ENCODE data around the gene HSPA5. TPM values are rescaled to one million over a fixed set of nuclear protein-coding genes. Genes with fewer than 3 reads are reported as not detected.
"Not testable (repeated sequence)": the region's sequence is repeated elsewhere in the genome, so short reads cannot be mapped to it uniquely, and the experiment has no call there.

HSPA5 gene
- total RNA-seq, 1 donor from 2014 or later: 282 TPM

DNA sequence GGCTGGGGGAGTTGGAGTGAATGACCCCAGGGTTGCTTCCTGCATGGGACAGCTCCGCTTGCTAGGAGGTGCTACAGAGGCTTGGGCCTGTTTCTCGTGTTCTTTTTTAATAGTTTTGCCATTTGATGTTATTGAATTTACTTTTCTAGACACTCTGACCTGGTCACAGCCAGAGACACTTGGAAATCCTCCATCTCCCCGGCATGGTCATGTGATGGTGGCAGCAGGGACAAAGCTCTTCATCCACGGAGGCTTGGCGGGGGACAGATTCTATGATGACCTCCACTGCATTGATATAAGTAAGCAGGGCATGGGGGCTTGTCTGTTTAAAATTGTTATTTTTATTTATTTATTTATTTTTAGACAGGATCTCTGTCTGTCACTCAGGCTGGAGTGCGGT, 13.4 kb downstream of the HSPA5 start:
- DNase-seq (ENCODE audit: extremely low spot score, unreplicated experiment): no peak

DNA sequence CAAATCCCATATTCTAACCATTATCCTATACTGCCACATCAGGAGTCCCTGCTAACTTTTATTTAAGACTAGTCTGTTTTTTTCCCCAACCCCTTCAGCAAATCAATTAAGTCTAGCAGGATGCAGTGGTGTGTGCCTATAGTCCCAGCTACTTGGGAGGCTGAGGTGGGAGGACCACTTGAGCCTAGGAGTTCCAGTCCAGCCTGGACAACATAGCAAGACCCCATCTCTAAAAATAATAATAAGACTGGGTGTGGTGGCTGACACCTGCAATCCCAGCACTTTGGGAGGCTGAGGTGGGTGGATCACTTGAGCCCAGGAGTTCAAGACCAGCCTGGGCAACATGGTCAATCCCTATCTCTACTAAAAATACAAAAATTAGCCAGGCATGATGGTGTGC, 16.3 kb downstream of the HSPA5 start:
- H3K36me3 Mint-ChIP-seq (ENCODE audit: unreplicated experiment); H3K27me3 Mint-ChIP-seq (ENCODE audit: unreplicated experiment); DNase-seq (ENCODE audit: extremely low spot score, unreplicated experiment); H3K4me3 Mint-ChIP-seq (ENCODE audit: unreplicated experiment); H3K4me1 Mint-ChIP-seq (ENCODE audit: unreplicated experiment); H3K27ac Mint-ChIP-seq (ENCODE audit: unreplicated experiment); H3K9me3 Mint-ChIP-seq (ENCODE audit: unreplicated experiment): not testable (repeated sequence)

More for the DNA sequence above, 13.4 kb downstream of the HSPA5 start:
- Mint-ChIP-seq H3K9me3 (ENCODE audit: unreplicated experiment) (no peaks in the 10 kb centered on the region), H3K27me3 (ENCODE audit: unreplicated experiment) (no peaks in the 10 kb centered on the region), H3K27ac (ENCODE audit: unreplicated experiment) (no peak overlapping the region), H3K36me3 (ENCODE audit: unreplicated experiment) (peaks cover 4% of the 10 kb centered on the region), H3K4me3 (ENCODE audit: unreplicated experiment) (no peak overlapping the region), H3K4me1 (ENCODE audit: unreplicated experiment) (no peaks in the 10 kb centered on the region)
- TF ChIP-seq CTCF (IDR thresholded peaks at IDR 0.05): no peak

DNA sequence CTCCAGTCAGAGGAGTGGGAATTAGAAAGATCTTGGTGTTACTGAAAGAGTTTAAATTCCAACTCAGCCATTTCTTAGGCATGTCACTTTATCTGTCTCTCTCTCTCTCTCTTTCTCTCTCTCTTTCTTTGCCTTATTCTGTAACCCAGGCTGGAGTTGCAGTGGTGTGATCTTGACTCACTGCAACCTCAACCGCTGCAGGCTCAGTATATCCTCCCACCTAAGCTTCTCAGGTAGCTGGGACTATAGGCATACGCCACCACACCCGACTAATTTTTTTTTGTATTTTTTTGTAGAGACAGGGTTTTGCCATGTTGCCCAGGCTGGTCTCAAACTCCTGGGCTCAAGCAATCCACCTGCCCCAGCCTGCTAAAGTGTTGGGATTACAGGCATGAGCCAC, 22.5 kb downstream of the HSPA5 start:
- Mint-ChIP-seq H3K27me3 (ENCODE audit: unreplicated experiment) (no peaks in the 10 kb centered on the region), H3K36me3 (ENCODE audit: unreplicated experiment) (peaks cover 13% of the 10 kb centered on the region), H3K4me1 (ENCODE audit: unreplicated experiment) (no peaks in the 10 kb centered on the region), H3K9me3 (ENCODE audit: unreplicated experiment) (no peaks in the 10 kb centered on the region), H3K4me3 (ENCODE audit: unreplicated experiment) (no peak overlapping the region), H3K27ac (ENCODE audit: unreplicated experiment) (no peak overlapping the region)
- no peak for TF ChIP-seq CTCF (IDR thresholded peaks at IDR 0.05)
- DNase-seq (ENCODE audit: extremely low spot score, unreplicated experiment): no peak

DNA sequence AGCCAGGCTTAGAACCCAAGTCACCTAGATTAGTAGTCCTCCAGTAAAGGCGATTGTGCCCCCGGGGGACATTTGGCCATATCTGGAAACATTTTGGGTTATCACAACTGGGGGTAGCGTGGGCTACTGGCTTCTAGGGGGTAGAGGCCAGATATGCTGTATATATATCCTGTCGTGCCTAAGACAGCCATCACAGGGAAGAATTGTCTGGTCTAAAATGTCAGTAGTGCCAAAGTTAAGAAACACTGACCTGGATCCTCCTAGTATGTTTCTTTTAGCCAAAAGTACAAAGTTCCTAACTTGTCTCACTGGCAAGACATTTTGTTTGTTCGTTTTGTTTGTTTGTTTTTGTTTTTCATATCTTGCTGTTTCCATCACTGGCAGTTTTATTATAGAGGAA, 27.0 kb downstream of the HSPA5 start:
- TF ChIP-seq CTCF (IDR thresholded peaks at IDR 0.05): no peak
- no peaks in the 10 kb centered on the region for H3K27me3 Mint-ChIP-seq (ENCODE audit: unreplicated experiment)
- H3K9me3 Mint-ChIP-seq (ENCODE audit: unreplicated experiment): no peaks in the 10 kb centered on the region
- H3K4me3 Mint-ChIP-seq (ENCODE audit: unreplicated experiment): no peak overlapping the region
- no peak for DNase-seq (ENCODE audit: extremely low spot score, unreplicated experiment)
- no peaks in the 10 kb centered on the region for H3K4me1 Mint-ChIP-seq (ENCODE audit: unreplicated experiment)
- peaks cover 18% of the 10 kb centered on the region for H3K36me3 Mint-ChIP-seq (ENCODE audit: unreplicated experiment)
- no peak overlapping the region for H3K27ac Mint-ChIP-seq (ENCODE audit: unreplicated experiment)

GRCh38 chr9:125204477-125204876, 36.7 kb downstream of the HSPA5 start:
- H3K27ac Mint-ChIP-seq (ENCODE audit: unreplicated experiment): no peak overlapping the region
- H3K4me1 Mint-ChIP-seq (ENCODE audit: unreplicated experiment): peaks cover 9% of the 10 kb centered on the region
- H3K36me3 Mint-ChIP-seq (ENCODE audit: unreplicated experiment): peaks cover 21% of the 10 kb centered on the region
- DNase-seq (ENCODE audit: extremely low spot score, unreplicated experiment): no peak
- no peaks in the 10 kb centered on the region for H3K9me3 Mint-ChIP-seq (ENCODE audit: unreplicated experiment)
- no peaks in the 10 kb centered on the region for H3K27me3 Mint-ChIP-seq (ENCODE audit: unreplicated experiment)
- TF ChIP-seq CTCF (IDR thresholded peaks at IDR 0.05): no peak
- H3K4me3 Mint-ChIP-seq (ENCODE audit: unreplicated experiment): no peak overlapping the region
